HG03103 (cell line): Measurements from ENCODE around the gene GJD2.

Source experiments
- ATAC-seq: cut with Tn5 transposase; IDR thresholded peaks from one replicate; pipeline ENCODE4 v1.9.1; 2021; ENCODE audit warnings: low read depth; ENCODE audit not compliant: unreplicated experiment

Gene GJD2

GRCh38 chr15:34726406-34727100 is 28.2 kb downstream of the GJD2 start:
- no peak for ATAC-seq

- no peak for ATAC-seq
Measured at GRCh38 chr15:34725556-34725955, 29.2 kb downstream of the GJD2 start.

DNA sequence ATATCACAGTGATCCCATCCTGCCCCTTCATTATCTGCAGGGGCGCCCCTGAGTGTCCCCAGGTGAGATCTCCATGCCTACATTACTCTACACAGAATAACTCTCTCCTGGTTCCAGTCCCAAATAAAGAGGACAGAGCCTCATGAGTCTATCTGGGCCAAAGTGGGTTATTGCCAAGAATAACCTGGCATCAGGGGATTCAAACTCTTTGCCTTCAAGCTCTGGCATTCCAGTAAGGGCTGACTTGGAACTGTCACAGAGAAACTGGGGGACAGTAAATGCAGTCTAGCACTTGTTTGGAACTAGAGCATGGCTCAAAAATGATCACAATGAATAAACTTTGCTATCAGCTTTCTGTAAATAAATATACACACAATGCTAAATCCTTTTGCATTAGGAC is 30.3 kb downstream of the GJD2 start:
- ATAC-seq: no peak

- ATAC-seq: no peak
Measured at GRCh38 chr15:34722439-34722836, 32.4 kb downstream of the GJD2 start.

DNA sequence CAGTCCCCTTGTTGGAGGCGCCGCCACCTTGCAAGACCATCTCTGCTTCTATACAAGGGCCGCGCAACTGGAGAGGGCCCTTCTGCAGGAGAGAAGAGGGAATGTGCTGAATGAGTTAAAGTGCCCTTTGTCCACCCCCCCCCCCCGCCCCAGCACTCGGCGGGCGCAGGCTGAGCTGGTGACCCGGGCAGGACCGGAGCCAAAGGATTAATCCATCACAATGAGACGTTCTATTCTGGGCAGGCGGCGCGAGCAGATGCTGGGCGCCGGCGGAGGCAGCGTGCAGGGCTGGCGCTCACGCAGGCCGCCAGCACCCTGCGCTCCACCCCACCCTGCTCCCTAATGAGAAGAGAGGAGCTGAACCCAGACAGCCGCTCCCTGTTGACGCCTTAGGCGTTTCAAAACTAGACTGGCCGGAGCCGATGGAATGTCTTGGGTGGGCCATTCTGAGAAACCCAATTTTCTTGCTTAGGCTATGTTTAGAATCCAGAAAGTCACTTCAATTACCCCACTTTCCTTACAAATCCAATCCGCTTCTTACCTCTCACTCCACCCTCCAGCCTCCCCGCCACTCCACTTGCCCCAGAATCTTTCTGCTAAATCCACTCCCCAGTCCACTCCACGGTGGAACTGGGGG is 32.9 kb downstream of the GJD2 start:
- no peak for ATAC-seq

DNA sequence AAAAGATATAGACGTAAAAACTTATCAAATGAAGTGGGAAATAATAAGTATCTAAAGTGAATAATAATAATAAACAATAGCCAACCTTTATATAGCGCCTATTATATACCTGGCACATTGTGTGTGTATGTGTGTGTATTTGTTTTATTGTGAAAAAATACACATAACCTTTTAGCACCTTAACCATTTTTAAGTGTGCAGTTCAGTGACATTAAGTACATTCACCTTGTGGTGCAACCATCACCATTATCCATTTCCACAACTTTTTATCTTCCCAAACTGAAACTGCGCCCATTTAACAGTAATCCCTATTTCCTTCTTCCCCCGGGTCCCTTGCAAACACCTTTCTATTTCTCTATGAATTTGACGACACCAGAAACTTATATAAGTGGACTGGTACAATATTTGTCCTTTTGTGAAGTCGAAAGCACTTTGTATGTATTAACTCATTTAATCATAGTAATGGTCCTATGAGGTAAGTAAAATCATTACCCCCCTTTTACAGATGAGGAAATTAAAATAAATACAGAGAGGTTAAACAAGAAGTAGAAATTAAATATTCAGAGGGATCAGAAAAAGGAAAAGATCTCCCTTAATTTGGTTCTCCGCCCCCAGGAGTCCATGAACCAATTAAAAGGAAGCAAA is 33.5 kb downstream of the GJD2 start:
- ATAC-seq: no peak

- ATAC-seq: no peak
Measured at GRCh38 chr15:34719695-34720094, 35.1 kb downstream of the GJD2 start.

- ATAC-seq: no peak
Measured at GRCh38 chr15:34718681-34719665, 35.8 kb downstream of the GJD2 start.

- ATAC-seq: no peak
Measured at GRCh38 chr15:34717729-34718128, 37.1 kb downstream of the GJD2 start.

DNA sequence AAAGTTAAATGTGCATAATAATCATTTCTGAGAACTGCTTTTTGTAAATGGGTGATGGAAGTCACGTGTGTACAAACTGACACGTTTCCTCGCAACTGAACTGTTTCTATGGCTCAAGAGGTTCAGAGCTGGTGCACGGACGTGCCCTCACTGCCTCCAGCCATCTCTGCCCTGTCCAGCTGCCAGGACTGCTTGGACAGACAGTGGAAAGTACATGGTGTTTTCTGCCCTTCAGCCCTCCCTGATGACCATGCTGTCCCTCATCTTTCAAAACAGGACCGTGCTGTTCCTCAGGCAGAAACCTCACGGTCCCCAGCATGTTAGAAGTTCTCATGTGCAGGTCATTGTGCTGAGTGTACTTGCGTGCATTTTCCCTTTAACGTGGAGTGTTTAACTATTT is 38.7 kb downstream of the GJD2 start:
- no peak for ATAC-seq

DNA sequence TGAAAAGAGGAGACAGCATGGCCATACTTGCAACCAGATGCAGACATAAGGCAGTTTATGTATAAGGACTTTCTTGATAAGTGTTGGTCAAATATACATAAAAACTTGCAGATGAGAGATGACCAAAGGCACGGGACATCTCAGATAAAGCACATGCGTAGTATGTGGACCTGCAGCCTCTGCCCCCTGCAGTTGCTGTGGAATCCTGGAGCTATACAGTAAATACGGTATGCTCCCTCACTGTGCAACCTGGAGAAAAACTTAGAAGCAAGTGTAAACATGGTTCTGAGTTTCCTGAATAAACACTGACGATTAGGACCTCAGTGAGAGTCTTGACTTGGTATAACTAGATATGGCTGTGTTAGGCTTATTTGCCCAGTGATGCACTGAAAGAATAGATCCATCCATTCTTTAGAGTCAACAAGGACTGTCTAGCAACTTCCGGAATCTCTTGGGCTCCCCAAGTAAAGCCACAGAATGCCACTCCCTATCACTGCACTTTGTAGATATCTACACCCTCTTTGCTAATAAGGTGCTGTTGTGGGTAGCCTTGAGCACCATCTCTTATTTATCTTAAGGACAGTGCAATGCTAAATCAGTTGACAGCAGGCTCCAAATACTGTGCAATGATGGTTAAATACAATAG is 40.2 kb downstream of the GJD2 start:
- ATAC-seq: no peak

- ATAC-seq: no peak
Measured at GRCh38 chr15:34713635-34714034, 41.2 kb downstream of the GJD2 start.

DNA sequence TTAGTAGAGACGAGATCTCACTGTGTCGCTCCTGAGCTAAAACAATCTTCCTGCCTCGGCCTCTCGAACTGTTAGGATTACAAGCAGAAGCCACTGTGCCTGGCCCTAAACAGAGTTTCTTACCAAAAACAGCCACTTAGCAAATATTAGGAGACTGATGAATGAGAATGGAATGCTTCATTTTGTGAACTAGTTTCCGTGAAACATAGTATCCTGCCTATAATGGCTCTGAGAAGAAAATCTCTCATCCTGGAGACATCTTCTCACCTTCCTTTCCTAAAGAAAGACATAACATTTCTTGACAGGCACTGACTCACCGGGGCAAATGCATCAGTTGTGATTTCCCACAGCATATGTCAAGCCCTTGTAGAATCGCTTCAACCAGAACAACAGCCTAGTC is 44.9 kb downstream of the GJD2 start:
- no peak for ATAC-seq

DNA sequence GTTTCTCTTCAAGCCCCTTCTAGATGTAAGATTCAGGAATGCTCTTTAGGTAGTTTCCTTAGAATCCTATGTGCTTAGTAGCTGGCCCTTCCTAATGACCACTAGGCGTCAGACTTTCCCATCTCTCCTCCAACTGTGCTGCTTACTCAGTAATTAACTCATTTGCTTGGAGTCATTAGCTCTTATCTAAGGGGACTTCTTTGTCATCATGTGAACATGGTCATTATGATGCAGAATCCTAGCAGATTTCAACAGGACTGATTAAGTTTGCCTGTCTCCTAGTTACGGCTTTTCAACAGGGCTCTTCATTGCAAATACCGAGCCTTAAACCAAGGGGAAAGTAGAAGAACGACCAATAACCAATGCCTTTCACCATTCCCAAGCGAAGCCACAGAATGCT is 46.4 kb downstream of the GJD2 start:
- no peak for ATAC-seq

- ATAC-seq: no peak
Measured at GRCh38 chr15:34701536-34701935, 53.3 kb downstream of the GJD2 start.
